ENCODE data around the gene CEP72. TPM values are rescaled to one million over a fixed set of nuclear protein-coding genes. Genes with fewer than 3 reads are reported as not detected.

CEP72 gene
- total RNA-seq, 1 donor from 2014 or later: 11.9 TPM

GRCh38 chr5:620152-620551 is 8.0 kb downstream of the CEP72 start:
- H3K27me3 Mint-ChIP-seq (ENCODE audit: unreplicated experiment): no peaks in the 10 kb centered on the region
- no peak overlapping the region for H3K27ac Mint-ChIP-seq (ENCODE audit: unreplicated experiment)
- no peak for DNase-seq (ENCODE audit: low spot score)
- H3K4me3 Mint-ChIP-seq (ENCODE audit: unreplicated experiment): no peak overlapping the region
- peaks cover 20% of the 10 kb centered on the region for H3K36me3 Mint-ChIP-seq (ENCODE audit: low read depth, unreplicated experiment)
- no peaks in the 10 kb centered on the region for H3K9me3 Mint-ChIP-seq (ENCODE audit: unreplicated experiment)
- TF ChIP-seq, protein P1, sequence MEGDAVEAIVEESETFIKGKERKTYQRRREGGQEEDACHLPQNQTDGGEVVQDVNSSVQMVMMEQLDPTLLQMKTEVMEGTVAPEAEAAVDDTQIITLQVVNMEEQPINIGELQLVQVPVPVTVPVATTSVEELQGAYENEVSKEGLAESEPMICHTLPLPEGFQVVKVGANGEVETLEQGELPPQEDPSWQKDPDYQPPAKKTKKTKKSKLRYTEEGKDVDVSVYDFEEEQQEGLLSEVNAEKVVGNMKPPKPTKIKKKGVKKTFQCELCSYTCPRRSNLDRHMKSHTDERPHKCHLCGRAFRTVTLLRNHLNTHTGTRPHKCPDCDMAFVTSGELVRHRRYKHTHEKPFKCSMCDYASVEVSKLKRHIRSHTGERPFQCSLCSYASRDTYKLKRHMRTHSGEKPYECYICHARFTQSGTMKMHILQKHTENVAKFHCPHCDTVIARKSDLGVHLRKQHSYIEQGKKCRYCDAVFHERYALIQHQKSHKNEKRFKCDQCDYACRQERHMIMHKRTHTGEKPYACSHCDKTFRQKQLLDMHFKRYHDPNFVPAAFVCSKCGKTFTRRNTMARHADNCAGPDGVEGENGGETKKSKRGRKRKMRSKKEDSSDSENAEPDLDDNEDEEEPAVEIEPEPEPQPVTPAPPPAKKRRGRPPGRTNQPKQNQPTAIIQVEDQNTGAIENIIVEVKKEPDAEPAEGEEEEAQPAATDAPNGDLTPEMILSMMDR (IDR thresholded peaks at IDR 0.05; ENCODE audit: unreplicated experiment): no peak
- peaks cover 3% of the 10 kb centered on the region for H3K4me1 Mint-ChIP-seq (ENCODE audit: unreplicated experiment)

DNA sequence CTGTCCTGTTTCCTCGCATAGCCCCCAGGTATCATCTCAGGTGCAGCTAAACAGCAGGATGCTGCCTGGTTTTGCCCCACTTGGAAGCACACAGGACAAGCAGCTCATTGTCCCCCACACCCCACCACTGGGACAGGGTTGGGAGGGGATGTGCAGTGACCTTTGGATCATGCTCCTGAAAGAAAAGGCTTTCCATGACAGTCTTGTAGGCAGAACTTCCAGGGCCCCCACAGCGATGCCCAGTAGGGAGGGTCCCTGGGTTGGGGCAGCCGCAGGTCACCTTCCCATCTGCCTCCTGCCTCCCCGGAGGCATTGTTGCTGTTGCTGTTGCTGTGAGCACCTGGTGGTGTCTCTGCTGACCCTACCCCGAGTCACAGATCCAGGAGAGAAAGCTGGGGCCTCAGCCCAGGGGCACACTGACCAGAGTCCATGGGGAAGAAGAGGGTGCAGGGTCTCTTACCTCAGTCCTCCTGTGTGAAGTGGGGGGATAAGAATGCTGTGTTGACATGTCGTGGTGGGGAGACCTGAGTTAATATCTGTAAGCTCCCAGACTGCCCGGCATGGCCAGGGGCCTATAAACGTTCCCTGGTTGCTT is 8.5 kb downstream of the CEP72 start:
- DNase-seq (ENCODE audit: low spot score): no peak
- H3K36me3 Mint-ChIP-seq (ENCODE audit: low read depth, unreplicated experiment): peaks cover 24% of the 10 kb centered on the region
- no peaks in the 10 kb centered on the region for H3K27me3 Mint-ChIP-seq (ENCODE audit: unreplicated experiment)

DNA sequence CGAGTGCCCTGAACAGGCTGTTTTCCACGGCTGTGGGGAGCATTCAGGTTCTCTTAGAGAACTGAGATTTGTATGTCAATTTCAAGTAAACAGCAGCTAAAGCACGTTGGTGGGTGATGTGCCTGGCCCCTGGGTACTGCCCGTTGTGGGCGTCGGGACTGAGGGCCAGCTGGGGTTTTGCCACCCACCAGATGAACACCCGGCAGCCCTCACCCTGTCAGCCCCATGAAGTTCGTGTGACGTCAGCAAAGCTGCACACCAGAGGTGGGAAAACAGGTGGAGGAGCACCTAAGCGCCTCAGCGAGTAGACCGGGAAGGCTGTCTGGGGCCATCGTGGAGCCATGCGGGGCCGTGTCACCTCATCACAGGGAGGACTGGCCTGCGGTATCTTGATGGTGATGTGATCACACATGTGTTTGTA is 9.2 kb downstream of the CEP72 start:
- no peak overlapping the region for H3K4me3 Mint-ChIP-seq (ENCODE audit: unreplicated experiment)
- H3K4me1 Mint-ChIP-seq (ENCODE audit: unreplicated experiment): peaks cover 3% of the 10 kb centered on the region
- H3K27ac Mint-ChIP-seq (ENCODE audit: unreplicated experiment): no peak overlapping the region
- DNase-seq (ENCODE audit: low spot score): no peak
- no peaks in the 10 kb centered on the region for H3K9me3 Mint-ChIP-seq (ENCODE audit: unreplicated experiment)
- peaks cover 29% of the 10 kb centered on the region for H3K36me3 Mint-ChIP-seq (ENCODE audit: low read depth, unreplicated experiment)
- TF ChIP-seq, protein P1 (IDR thresholded peaks at IDR 0.05; ENCODE audit: unreplicated experiment): no peak
- H3K27me3 Mint-ChIP-seq (ENCODE audit: unreplicated experiment): no peaks in the 10 kb centered on the region

More for the DNA sequence above, 8.5 kb downstream of the CEP72 start:
- H3K9me3 Mint-ChIP-seq (ENCODE audit: unreplicated experiment): no peaks in the 10 kb centered on the region
- peaks cover 3% of the 10 kb centered on the region for H3K4me1 Mint-ChIP-seq (ENCODE audit: unreplicated experiment)
- no peak overlapping the region for H3K27ac Mint-ChIP-seq (ENCODE audit: unreplicated experiment)
- TF ChIP-seq, protein P1 (IDR thresholded peaks at IDR 0.05; ENCODE audit: unreplicated experiment): no peak
- no peak overlapping the region for H3K4me3 Mint-ChIP-seq (ENCODE audit: unreplicated experiment)

GRCh38 chr5:622359-622758 is 10.2 kb downstream of the CEP72 start:
- no peaks in the 10 kb centered on the region for H3K4me1 Mint-ChIP-seq (ENCODE audit: unreplicated experiment)
- no peaks in the 10 kb centered on the region for H3K27me3 Mint-ChIP-seq (ENCODE audit: unreplicated experiment)
- no peaks in the 10 kb centered on the region for H3K9me3 Mint-ChIP-seq (ENCODE audit: unreplicated experiment)
- H3K27ac Mint-ChIP-seq (ENCODE audit: unreplicated experiment): no peak overlapping the region
- no peak for DNase-seq (ENCODE audit: low spot score)
- peak overlapping the region; percentile 13 for H3K4me3 Mint-ChIP-seq (ENCODE audit: unreplicated experiment)
- peaks cover 37% of the 10 kb centered on the region for H3K36me3 Mint-ChIP-seq (ENCODE audit: low read depth, unreplicated experiment)
- TF ChIP-seq, protein P1 (IDR thresholded peaks at IDR 0.05; ENCODE audit: unreplicated experiment): no peak

- peaks cover 40% of the 10 kb centered on the region for H3K36me3 Mint-ChIP-seq (ENCODE audit: low read depth, unreplicated experiment)
- H3K27ac Mint-ChIP-seq (ENCODE audit: unreplicated experiment): no peak overlapping the region
- no peaks in the 10 kb centered on the region for H3K4me1 Mint-ChIP-seq (ENCODE audit: unreplicated experiment)
- DNase-seq (ENCODE audit: low spot score): no peak
- H3K27me3 Mint-ChIP-seq (ENCODE audit: unreplicated experiment): no peaks in the 10 kb centered on the region
- TF ChIP-seq, protein P1 (IDR thresholded peaks at IDR 0.05; ENCODE audit: unreplicated experiment): no peak
- no peak overlapping the region for H3K4me3 Mint-ChIP-seq (ENCODE audit: unreplicated experiment)
- no peaks in the 10 kb centered on the region for H3K9me3 Mint-ChIP-seq (ENCODE audit: unreplicated experiment)
Observed at GRCh38 chr5:622946-623522, 10.9 kb downstream of the CEP72 start.

Measured in endothelial cell (in vitro differentiated cells).